OCI-LY3 (cell line): Measurements from ENCODE around the gene HERC2.

Experiments used
- H2AFZ ChIP-seq: fragments of 200-600, 300-600 bp; shearing (Covaris generic); 2 replicates; pipeline ENCODE4 v1.6.0; 2014; ENCODE audit warnings: antibody characterized with exemption, low read depth, low read length
- H3K27ac ChIP-seq: fragments of 200-600, 300-600 bp; sonication (generic); 2 replicates; pipeline ENCODE4 v1.5.1; 2014; ENCODE audit warnings: mild to moderate bottlenecking, low read length, moderate library complexity, mixed read lengths
- H3K27me3 ChIP-seq: fragments of 200-600, 300-600 bp; sonication (generic); 2 replicates; pipeline ENCODE4 v1.6.1; 2014; ENCODE audit warnings: low read depth, low read length, mixed read lengths
- H3K36me3 ChIP-seq: fragments of 200-600, 300-600 bp; sonication (generic); replicated peaks from 2 replicates; pipeline ENCODE3; 2014; ENCODE audit warnings: low read depth, low read length, mixed read lengths
- H3K4me1 ChIP-seq: fragments of 300-600, 200-600 bp; sonication (generic); 2 replicates; pipeline ENCODE4 v1.6.1; 2014; ENCODE audit warnings: low read length, mixed read lengths
- H3K4me2 ChIP-seq: fragments of 200-600, 300-600 bp; sonication (generic); 2 replicates; pipeline ENCODE4 v1.6.1; 2014; ENCODE audit warnings: low read length, mixed read lengths
- H3K4me3 ChIP-seq: fragments of 300-600, 200-600 bp; sonication (generic); 2 replicates; pipeline ENCODE4 v1.5.1; 2014; ENCODE audit warnings: antibody characterized with exemption, mild to moderate bottlenecking, low read length, moderate library complexity
- H3K79me2 ChIP-seq: fragments of 300-600, 200-600 bp; shearing (Covaris generic); 2 replicates; pipeline ENCODE4 v1.6.1; 2014; ENCODE audit warnings: mild to moderate bottlenecking, low read length, mixed read lengths
- H3K9ac ChIP-seq: fragments of 300-600, 200-600 bp; shearing (Covaris generic); 2 replicates; pipeline ENCODE4 v1.6.0; 2014; ENCODE audit warnings: mild to moderate bottlenecking, low read length, moderate library complexity
- H3K9me3 ChIP-seq: fragments of 200-600, 300-600 bp; shearing (Covaris generic); 2 replicates; pipeline ENCODE4 v1.6.1; 2014; ENCODE audit warnings: low read length, mixed read lengths; ENCODE audit not compliant: insufficient read depth
- H4K20me1 ChIP-seq: fragments of 200-600, 300-600 bp; sonication (generic); 2 replicates; pipeline ENCODE4 v1.6.1; 2016; ENCODE audit warnings: low read length, mixed read lengths; ENCODE audit not compliant: insufficient read depth
- EZH2phosphoT487 ChIP-seq: fragments of 200-600 bp; shearing (Covaris generic); IDR thresholded peaks from 2 replicates; pipeline ENCODE4 v1.6.1; 2018; ENCODE audit warnings: antibody characterized with exemption, mixed run types, low read depth
- TF ChIP-seq, protein P1 (sequence below): fragments of 200-600, 300-600 bp; sonication (generic); IDR thresholded peaks from 2 replicates; pipeline ENCODE4 v1.5.1; 2014; ENCODE audit warnings: antibody characterized with exemption, low read length, low read depth

The HERC2 gene

DNA sequence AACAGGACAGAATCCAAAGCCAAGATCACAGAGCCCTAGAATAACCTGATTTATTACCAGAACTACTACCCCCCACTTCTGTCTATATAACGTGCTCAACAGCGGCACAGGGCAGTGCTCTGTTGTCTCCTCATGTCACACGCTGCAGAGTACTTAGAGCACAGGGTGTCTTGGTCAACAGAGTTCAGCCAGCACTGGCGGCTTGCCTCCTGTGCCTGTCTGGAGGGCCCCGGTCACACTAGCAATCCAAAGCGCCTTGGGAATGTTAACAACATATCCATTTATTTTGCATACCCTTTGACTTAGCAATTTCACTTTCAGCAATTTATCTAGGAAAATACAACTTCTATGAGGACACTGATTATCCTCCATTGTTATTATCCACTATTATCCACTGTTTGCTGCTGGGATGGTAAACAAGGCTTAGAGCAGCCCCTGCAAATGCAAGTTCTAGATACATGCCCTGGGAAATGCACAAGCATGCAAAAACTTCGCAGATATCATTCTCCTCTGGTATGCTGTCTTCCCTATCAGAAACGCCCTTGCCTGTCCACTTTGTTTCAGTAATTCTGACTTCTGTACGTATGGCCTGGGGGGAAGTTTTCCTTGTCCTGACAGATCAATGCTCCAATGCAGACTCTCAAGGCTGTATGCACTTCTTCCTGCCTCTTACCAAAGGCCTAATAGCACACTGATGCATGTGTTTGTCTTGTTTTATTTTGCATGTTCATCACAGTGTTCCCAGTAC, 136.7 kb downstream of the HERC2 start:
- H3K79me2 ChIP-seq: no peaks in the 10 kb centered on the region
- no peak overlapping the region for H3K4me3 ChIP-seq
- no peaks in the 10 kb centered on the region for H3K9me3 ChIP-seq
- TF ChIP-seq, protein P1, sequence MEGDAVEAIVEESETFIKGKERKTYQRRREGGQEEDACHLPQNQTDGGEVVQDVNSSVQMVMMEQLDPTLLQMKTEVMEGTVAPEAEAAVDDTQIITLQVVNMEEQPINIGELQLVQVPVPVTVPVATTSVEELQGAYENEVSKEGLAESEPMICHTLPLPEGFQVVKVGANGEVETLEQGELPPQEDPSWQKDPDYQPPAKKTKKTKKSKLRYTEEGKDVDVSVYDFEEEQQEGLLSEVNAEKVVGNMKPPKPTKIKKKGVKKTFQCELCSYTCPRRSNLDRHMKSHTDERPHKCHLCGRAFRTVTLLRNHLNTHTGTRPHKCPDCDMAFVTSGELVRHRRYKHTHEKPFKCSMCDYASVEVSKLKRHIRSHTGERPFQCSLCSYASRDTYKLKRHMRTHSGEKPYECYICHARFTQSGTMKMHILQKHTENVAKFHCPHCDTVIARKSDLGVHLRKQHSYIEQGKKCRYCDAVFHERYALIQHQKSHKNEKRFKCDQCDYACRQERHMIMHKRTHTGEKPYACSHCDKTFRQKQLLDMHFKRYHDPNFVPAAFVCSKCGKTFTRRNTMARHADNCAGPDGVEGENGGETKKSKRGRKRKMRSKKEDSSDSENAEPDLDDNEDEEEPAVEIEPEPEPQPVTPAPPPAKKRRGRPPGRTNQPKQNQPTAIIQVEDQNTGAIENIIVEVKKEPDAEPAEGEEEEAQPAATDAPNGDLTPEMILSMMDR: no peak
- TF ChIP-seq EZH2phosphoT487: no peak
- H2AFZ ChIP-seq: no peak overlapping the region
- no peak overlapping the region for H3K9ac ChIP-seq
- H4K20me1 ChIP-seq: no peaks in the 10 kb centered on the region
- no peaks in the 10 kb centered on the region for H3K4me1 ChIP-seq
- H3K4me2 ChIP-seq: no peak overlapping the region
- no peaks in the 10 kb centered on the region for H3K36me3 ChIP-seq
- no peak overlapping the region for H3K27ac ChIP-seq
- no peaks in the 10 kb centered on the region for H3K27me3 ChIP-seq

DNA sequence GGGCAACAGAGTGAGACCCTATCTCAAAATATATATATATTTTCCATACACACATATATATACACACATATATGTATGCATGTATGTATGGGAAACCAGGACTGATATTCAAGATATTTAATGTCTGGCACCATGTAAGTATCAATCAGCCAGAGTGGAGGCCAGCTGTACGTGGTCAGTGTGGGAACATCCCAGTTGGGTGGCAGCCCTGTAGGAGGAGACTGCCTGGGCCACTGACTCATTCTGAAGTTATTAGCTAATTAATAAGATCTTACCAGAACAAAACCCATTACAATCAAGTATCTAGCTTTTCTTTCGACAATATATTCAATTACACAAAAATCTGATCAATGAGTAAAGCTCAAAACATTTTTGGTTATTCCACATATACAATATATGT, 137.8 kb downstream of the HERC2 start:
- Histone ChIP-seq H3K4me3 (no peak overlapping the region), H3K4me1 (no peaks in the 10 kb centered on the region), H3K27me3 (no peaks in the 10 kb centered on the region), H2AFZ (no peak overlapping the region), H4K20me1 (no peaks in the 10 kb centered on the region), H3K79me2 (no peaks in the 10 kb centered on the region), H3K9ac (no peak overlapping the region), H3K36me3 (no peaks in the 10 kb centered on the region), H3K4me2 (no peak overlapping the region), H3K9me3 (no peaks in the 10 kb centered on the region), H3K27ac (no peak overlapping the region)
- TF ChIP-seq, protein P1: no peak
- TF ChIP-seq EZH2phosphoT487: no peak

DNA sequence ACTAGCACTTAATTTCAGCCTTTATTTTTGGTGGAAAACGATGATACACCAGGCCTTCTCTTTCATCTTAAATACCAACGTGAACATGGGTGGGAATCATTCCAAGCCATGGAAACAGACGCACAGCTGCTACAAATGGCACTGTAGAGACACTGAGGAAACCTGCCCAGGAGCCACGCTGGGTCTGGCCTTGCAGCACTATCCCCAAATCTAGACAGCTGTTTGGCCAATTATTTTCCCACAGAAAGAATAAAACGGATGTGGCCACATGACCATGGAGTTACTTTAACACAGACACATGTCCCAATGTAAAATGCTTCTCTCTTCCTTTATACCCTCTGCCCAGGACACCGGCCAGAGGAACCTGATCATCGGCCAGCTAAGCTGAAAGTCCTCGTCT, 139.2 kb downstream of the HERC2 start:
- no peak overlapping the region for H3K4me3 ChIP-seq
- H2AFZ ChIP-seq: no peak overlapping the region
- H3K4me2 ChIP-seq: no peak overlapping the region
- H4K20me1 ChIP-seq: no peaks in the 10 kb centered on the region
- TF ChIP-seq, protein P1: no peak
- no peak for TF ChIP-seq EZH2phosphoT487
- no peaks in the 10 kb centered on the region for H3K4me1 ChIP-seq
- H3K9ac ChIP-seq: no peak overlapping the region
- H3K9me3 ChIP-seq: no peaks in the 10 kb centered on the region
- H3K27me3 ChIP-seq: no peaks in the 10 kb centered on the region
- H3K36me3 ChIP-seq: no peaks in the 10 kb centered on the region
- no peak overlapping the region for H3K27ac ChIP-seq
- no peaks in the 10 kb centered on the region for H3K79me2 ChIP-seq

DNA sequence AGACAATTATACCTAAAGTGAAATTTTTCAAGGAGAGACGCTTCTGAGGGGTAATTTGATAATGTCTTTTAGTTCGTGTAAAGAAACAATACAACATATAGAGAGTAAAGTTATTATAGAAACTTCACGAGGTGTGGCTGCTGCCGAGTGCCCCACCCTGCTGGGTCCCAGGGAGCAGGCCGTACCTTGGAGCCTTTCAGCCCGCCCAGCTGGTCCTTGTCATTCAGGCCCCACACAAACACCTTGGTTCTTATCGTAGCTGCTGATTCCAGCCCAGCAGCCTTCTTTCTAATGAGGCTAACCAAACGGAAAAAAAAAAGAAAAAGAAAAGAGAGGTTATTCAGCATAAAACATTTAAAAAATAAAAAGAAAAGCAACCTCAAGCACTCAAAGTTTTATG, 139.8 kb downstream of the HERC2 start:
- Histone ChIP-seq H3K9me3 (no peaks in the 10 kb centered on the region), H3K4me3 (no peak overlapping the region), H3K4me2 (no peak overlapping the region), H4K20me1 (no peaks in the 10 kb centered on the region), H3K79me2 (no peaks in the 10 kb centered on the region), H2AFZ (no peak overlapping the region), H3K27ac (no peak overlapping the region), H3K36me3 (no peaks in the 10 kb centered on the region), H3K9ac (no peak overlapping the region), H3K27me3 (no peaks in the 10 kb centered on the region), H3K4me1 (no peaks in the 10 kb centered on the region)
- TF ChIP-seq, protein P1: no peak
- TF ChIP-seq EZH2phosphoT487: no peak
